ENCODE results near the gene NOCT. TPM values are rescaled to one million over a fixed set of nuclear protein-coding genes. Genes with fewer than 3 reads are reported as not detected.

NOCT gene
- total RNA-seq, 1 experiment from 2014 or later: 17.1 TPM

DNA sequence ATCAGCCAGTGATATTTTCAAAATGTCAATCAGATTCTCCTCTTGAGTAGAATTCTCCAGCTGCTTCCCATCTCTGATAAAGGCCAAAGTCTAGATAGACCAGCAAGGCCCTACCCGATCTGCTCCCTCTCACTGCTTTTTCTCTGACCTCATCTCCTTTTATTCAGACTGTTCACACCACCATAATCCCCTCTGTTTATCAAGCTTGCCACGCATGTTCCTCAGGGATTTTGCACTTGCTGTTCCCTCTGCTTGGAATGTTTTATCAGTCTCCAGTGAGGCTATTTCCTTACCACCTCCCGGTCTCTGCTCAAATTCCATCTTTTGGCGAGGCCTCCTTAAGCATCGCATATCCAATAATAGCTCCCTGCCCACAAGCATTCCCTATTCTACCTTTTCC lies 20.1 kb downstream of the NOCT start:
- no peak for DNase-seq (ENCODE audit: low read depth, low spot score)
- intact Hi-C loops (cut with micrococcal nuclease; ENCODE audit: unreplicated experiment) (no loop called here), in situ Hi-C loops (cut with HindIII; ENCODE audit: low pct_unique_long_range_greater_than_20kb, low sequenced_read_pairs) (no loop called here)
- no peaks in the 10 kb centered on the region for H3K9me3 ChIP-seq (ENCODE audit: control insufficient read depth, insufficient read depth, low read depth, low read length)
- TF ChIP-seq TCF7L2 (IDR thresholded peaks at IDR 0.05; ENCODE audit: low read depth, low read length) (no peak), POLR2AphosphoS5 (IDR thresholded peaks at IDR 0.05; ENCODE audit: low read depth, low read length) (no peak), SIN3A (IDR thresholded peaks at IDR 0.05; ENCODE audit: borderline replicate concordance, insufficient read depth, low read depth, low read length) (no peak)
- TF ChIP-seq, protein P1, sequence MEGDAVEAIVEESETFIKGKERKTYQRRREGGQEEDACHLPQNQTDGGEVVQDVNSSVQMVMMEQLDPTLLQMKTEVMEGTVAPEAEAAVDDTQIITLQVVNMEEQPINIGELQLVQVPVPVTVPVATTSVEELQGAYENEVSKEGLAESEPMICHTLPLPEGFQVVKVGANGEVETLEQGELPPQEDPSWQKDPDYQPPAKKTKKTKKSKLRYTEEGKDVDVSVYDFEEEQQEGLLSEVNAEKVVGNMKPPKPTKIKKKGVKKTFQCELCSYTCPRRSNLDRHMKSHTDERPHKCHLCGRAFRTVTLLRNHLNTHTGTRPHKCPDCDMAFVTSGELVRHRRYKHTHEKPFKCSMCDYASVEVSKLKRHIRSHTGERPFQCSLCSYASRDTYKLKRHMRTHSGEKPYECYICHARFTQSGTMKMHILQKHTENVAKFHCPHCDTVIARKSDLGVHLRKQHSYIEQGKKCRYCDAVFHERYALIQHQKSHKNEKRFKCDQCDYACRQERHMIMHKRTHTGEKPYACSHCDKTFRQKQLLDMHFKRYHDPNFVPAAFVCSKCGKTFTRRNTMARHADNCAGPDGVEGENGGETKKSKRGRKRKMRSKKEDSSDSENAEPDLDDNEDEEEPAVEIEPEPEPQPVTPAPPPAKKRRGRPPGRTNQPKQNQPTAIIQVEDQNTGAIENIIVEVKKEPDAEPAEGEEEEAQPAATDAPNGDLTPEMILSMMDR (IDR thresholded peaks at IDR 0.05): no peak
- TF ChIP-seq, protein P2, sequence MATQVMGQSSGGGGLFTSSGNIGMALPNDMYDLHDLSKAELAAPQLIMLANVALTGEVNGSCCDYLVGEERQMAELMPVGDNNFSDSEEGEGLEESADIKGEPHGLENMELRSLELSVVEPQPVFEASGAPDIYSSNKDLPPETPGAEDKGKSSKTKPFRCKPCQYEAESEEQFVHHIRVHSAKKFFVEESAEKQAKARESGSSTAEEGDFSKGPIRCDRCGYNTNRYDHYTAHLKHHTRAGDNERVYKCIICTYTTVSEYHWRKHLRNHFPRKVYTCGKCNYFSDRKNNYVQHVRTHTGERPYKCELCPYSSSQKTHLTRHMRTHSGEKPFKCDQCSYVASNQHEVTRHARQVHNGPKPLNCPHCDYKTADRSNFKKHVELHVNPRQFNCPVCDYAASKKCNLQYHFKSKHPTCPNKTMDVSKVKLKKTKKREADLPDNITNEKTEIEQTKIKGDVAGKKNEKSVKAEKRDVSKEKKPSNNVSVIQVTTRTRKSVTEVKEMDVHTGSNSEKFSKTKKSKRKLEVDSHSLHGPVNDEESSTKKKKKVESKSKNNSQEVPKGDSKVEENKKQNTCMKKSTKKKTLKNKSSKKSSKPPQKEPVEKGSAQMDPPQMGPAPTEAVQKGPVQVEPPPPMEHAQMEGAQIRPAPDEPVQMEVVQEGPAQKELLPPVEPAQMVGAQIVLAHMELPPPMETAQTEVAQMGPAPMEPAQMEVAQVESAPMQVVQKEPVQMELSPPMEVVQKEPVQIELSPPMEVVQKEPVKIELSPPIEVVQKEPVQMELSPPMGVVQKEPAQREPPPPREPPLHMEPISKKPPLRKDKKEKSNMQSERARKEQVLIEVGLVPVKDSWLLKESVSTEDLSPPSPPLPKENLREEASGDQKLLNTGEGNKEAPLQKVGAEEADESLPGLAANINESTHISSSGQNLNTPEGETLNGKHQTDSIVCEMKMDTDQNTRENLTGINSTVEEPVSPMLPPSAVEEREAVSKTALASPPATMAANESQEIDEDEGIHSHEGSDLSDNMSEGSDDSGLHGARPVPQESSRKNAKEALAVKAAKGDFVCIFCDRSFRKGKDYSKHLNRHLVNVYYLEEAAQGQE (IDR thresholded peaks at IDR 0.05; ENCODE audit: insufficient read depth in 1 of 2, low read depth in 2 of 2, low read length in 1 of 2): no peak
- POLR2A ChIA-PET: no interaction called here
- no TSS peak for BruUV-seq (replicated peaks)
- no peak overlapping the region for H3K4me3 ChIP-seq (ENCODE audit: low read depth in 2 of 2, low read length in 2 of 2)
- CTCF ChIA-PET: no interaction called here
- no peaks in the 10 kb centered on the region for H3K36me3 ChIP-seq (ENCODE audit: control insufficient read depth, insufficient read depth, low read length)
- H3K4me1 ChIP-seq (ENCODE audit: control insufficient read depth, insufficient read depth, low read length): peaks cover 5% of the 10 kb centered on the region
- H3K27ac ChIP-seq (ENCODE audit: low read length): no peak overlapping the region
- H3K27me3 ChIP-seq (ENCODE audit: control insufficient read depth, insufficient read depth, low read length): no peaks in the 10 kb centered on the region
- no peak for ATAC-seq

DNA sequence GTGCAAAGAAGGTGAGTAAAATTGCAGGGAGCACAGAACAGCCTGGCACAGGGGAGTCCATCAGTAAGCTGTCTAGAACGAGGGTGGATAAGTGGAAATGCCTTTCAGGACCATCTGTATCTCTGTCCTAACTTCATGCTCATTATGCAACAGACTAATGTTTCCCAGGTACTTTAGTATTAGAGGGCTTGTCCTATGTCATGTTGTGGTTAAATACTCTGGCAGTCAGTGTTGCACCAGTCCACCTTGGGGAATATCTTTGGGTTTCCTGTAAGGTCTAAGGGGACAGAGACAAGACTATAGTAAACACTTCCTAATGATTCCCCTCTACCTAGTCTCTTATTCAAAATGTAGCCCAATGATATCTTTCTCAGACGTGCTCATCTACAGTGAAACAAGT lies 21.3 kb downstream of the NOCT start:
- H3K4me1 ChIP-seq (ENCODE audit: control insufficient read depth, insufficient read depth, low read length): peaks cover 5% of the 10 kb centered on the region
- no peak overlapping the region for H3K4me3 ChIP-seq (ENCODE audit: low read depth in 2 of 2, low read length in 2 of 2)
- no peaks in the 10 kb centered on the region for H3K27me3 ChIP-seq (ENCODE audit: control insufficient read depth, insufficient read depth, low read length)
- H3K27ac ChIP-seq (ENCODE audit: low read length): no peak overlapping the region
- ChIA-PET CTCF (no interaction called here), POLR2A (no interaction called here)
- no peaks in the 10 kb centered on the region for H3K9me3 ChIP-seq (ENCODE audit: control insufficient read depth, insufficient read depth, low read depth, low read length)
- no peaks in the 10 kb centered on the region for H3K36me3 ChIP-seq (ENCODE audit: control insufficient read depth, insufficient read depth, low read length)
- in situ Hi-C loops (cut with HindIII; ENCODE audit: low pct_unique_long_range_greater_than_20kb, low sequenced_read_pairs): no loop called here
- no peak for DNase-seq (ENCODE audit: low read depth, low spot score)
- no peak for TF ChIP-seq TCF7L2 (IDR thresholded peaks at IDR 0.05; ENCODE audit: low read depth, low read length)
- TF ChIP-seq, protein P2 (IDR thresholded peaks at IDR 0.05; ENCODE audit: insufficient read depth in 1 of 2, low read depth in 2 of 2, low read length in 1 of 2): no peak
- TF ChIP-seq POLR2AphosphoS5 (IDR thresholded peaks at IDR 0.05; ENCODE audit: low read depth, low read length): no peak
- TF ChIP-seq, protein P1 (IDR thresholded peaks at IDR 0.05): no peak
- TF ChIP-seq SIN3A (IDR thresholded peaks at IDR 0.05; ENCODE audit: borderline replicate concordance, insufficient read depth, low read depth, low read length): no peak
- intact Hi-C loops (cut with micrococcal nuclease; ENCODE audit: unreplicated experiment): no loop called here
- BruUV-seq (replicated peaks): no TSS peak
- no peak for ATAC-seq

Measured in Panc1 (cell line).